ENCODE results near the gene FLYWCH2. TPM values are rescaled to one million over a fixed set of nuclear protein-coding genes. Genes with fewer than 3 reads are reported as not detected.

FLYWCH2 gene
- total RNA-seq, 1 donor from 2014 or later: 15.8 TPM

DNA sequence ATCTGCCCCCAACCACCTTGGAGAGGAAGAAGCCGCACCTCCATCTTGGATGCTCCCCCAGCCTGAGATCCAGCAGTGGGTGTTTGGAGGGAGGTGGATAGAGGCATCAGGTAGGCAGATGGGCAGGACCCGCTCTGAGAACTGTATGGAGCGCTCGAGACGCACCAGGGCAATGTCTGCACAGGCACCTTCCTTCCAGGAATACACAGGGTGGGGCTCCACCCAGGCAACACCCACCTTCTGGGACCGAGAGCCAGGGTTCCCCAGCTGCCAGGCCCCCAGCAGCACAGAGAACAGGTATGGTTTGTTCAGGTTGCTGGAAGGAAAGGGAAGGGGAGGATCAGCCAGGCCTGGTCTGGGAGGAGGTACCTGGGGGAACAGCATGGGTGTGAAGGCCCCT is 27.5 kb upstream of the FLYWCH2 start:
- H3K9me3 ChIP-seq (ENCODE audit: low read depth): peaks cover 4% of the 10 kb centered on the region
- no peaks in the 10 kb centered on the region for H3K79me2 ChIP-seq (ENCODE audit: low read depth)
- no peaks in the 10 kb centered on the region for H3F3A ChIP-seq (ENCODE audit: low read depth)
- no peaks in the 10 kb centered on the region for H3K36me3 ChIP-seq
- no peaks in the 10 kb centered on the region for H4K20me1 ChIP-seq (ENCODE audit: low read depth)
- Mint-ChIP-seq H3K27ac (no peak overlapping the region), H3K27me3 (ENCODE audit: insufficient read depth, low read depth) (peaks cover 33% of the 10 kb centered on the region), H3K9me3 (peaks cover 12% of the 10 kb centered on the region), H3K4me3 (no peak overlapping the region), H3K4me1 (peaks cover 2% of the 10 kb centered on the region), H3K36me3 (peaks cover 3% of the 10 kb centered on the region)
- DNase-seq (ENCODE audit: low spot score): no peak
- H3K27ac ChIP-seq: no peak overlapping the region
- no peaks in the 10 kb centered on the region for H3K4me1 ChIP-seq
- TF ChIP-seq CTCF (IDR thresholded peaks at IDR 0.05) (no peak), EZH2phosphoT487 (IDR thresholded peaks at IDR 0.05) (no peak)
- peaks cover 49% of the 10 kb centered on the region for H3K27me3 ChIP-seq
- no peak overlapping the region for H3K4me3 ChIP-seq
- no peak overlapping the region for H3K9ac ChIP-seq
- no peak overlapping the region for H3K4me2 ChIP-seq
- no peak overlapping the region for H2AFZ ChIP-seq (replicated peaks)

- H3F3A ChIP-seq (ENCODE audit: low read depth): no peaks in the 10 kb centered on the region
- H4K20me1 ChIP-seq (ENCODE audit: low read depth): no peaks in the 10 kb centered on the region
- no peak overlapping the region for H3K4me2 ChIP-seq
- H2AFZ ChIP-seq (replicated peaks): no peak overlapping the region
- no peak overlapping the region for H3K27ac Mint-ChIP-seq
- no peak overlapping the region for H3K9ac ChIP-seq
- no peaks in the 10 kb centered on the region for H3K4me1 ChIP-seq
- peaks cover 34% of the 10 kb centered on the region for H3K27me3 Mint-ChIP-seq (ENCODE audit: insufficient read depth, low read depth)
- no peak for TF ChIP-seq EZH2phosphoT487 (IDR thresholded peaks at IDR 0.05)
- no peak for TF ChIP-seq EZH2 (IDR thresholded peaks at IDR 0.05)
- no peak for TF ChIP-seq CTCF (IDR thresholded peaks at IDR 0.05)
- peaks cover 12% of the 10 kb centered on the region for H3K9me3 Mint-ChIP-seq
- H3K4me3 Mint-ChIP-seq: no peak overlapping the region
- no peak overlapping the region for H3K4me3 ChIP-seq
- DNase-seq (ENCODE audit: low spot score): no peak
- H3K4me1 Mint-ChIP-seq: peaks cover 2% of the 10 kb centered on the region
- no peaks in the 10 kb centered on the region for H3K79me2 ChIP-seq (ENCODE audit: low read depth)
- peaks cover 55% of the 10 kb centered on the region for H3K27me3 ChIP-seq
- H3K36me3 ChIP-seq: no peaks in the 10 kb centered on the region
- H3K36me3 Mint-ChIP-seq: peaks cover 3% of the 10 kb centered on the region
- no peak overlapping the region for H3K27ac ChIP-seq
- peaks cover 4% of the 10 kb centered on the region for H3K9me3 ChIP-seq (ENCODE audit: low read depth)
Observed at GRCh38 chr16:2856061-2856670, 26.8 kb upstream of the FLYWCH2 start.

- Histone ChIP-seq H4K20me1 (ENCODE audit: low read depth) (no peaks in the 10 kb centered on the region), H3F3A (ENCODE audit: low read depth) (no peaks in the 10 kb centered on the region), H3K4me2 (no peak overlapping the region), H3K36me3 (no peaks in the 10 kb centered on the region), H3K27me3 (peaks cover 55% of the 10 kb centered on the region), H3K27ac (no peak overlapping the region), H3K4me3 (no peak overlapping the region), H3K9ac (no peak overlapping the region), H3K9me3 (ENCODE audit: low read depth) (peaks cover 4% of the 10 kb centered on the region), H3K79me2 (ENCODE audit: low read depth) (no peaks in the 10 kb centered on the region), H3K4me1 (no peaks in the 10 kb centered on the region), H2AFZ (replicated peaks) (no peak overlapping the region)
- Mint-ChIP-seq H3K27me3 (ENCODE audit: insufficient read depth, low read depth) (peaks cover 34% of the 10 kb centered on the region), H3K4me1 (peaks cover 2% of the 10 kb centered on the region), H3K36me3 (peaks cover 3% of the 10 kb centered on the region), H3K9me3 (peaks cover 12% of the 10 kb centered on the region), H3K4me3 (no peak overlapping the region), H3K27ac (no peak overlapping the region)
- TF ChIP-seq EZH2phosphoT487 (IDR thresholded peaks at IDR 0.05) (no peak), CTCF (IDR thresholded peaks at IDR 0.05) (no peak)
- DNase-seq (ENCODE audit: low spot score): no peak
Observed at GRCh38 chr16:2856686-2857450, 26.1 kb upstream of the FLYWCH2 start.
